C4-2B (cell line): ENCODE data around the gene KRTAP10-12.

Experiments used
- ZFX ChIP-seq: fragments of 450-650 bp; IDR thresholded peaks from 2 replicates; pipeline ENCODE4 v1.6.1; 2017
- TF ChIP-seq, protein P1 (sequence below): fragments of 450-650 bp; conservative IDR thresholded peaks from 2 replicates; pipeline ENCODE4 v1.5.1; 2017; ENCODE audit warnings: mild to moderate bottlenecking

DNA sequence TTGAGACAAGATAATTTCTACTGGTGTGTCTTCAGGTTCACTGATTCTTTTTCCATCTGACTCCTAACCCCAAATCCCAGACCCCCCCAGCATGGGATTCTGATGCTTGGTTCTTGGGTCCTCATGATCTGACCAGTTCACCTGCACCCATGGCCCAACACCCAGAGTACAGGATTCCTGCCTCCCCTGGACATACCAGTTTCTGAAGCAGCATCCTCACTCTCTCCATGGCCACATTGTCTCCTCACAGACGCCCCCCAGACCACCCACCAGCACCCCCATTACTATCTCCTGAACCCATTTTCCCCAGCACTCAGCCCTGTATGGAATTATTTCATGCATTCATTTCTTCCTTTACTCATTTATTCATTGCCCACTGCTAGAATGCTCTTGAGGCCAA is 40.1 kb upstream of the KRTAP10-12 start:
- TF ChIP-seq, protein P1, sequence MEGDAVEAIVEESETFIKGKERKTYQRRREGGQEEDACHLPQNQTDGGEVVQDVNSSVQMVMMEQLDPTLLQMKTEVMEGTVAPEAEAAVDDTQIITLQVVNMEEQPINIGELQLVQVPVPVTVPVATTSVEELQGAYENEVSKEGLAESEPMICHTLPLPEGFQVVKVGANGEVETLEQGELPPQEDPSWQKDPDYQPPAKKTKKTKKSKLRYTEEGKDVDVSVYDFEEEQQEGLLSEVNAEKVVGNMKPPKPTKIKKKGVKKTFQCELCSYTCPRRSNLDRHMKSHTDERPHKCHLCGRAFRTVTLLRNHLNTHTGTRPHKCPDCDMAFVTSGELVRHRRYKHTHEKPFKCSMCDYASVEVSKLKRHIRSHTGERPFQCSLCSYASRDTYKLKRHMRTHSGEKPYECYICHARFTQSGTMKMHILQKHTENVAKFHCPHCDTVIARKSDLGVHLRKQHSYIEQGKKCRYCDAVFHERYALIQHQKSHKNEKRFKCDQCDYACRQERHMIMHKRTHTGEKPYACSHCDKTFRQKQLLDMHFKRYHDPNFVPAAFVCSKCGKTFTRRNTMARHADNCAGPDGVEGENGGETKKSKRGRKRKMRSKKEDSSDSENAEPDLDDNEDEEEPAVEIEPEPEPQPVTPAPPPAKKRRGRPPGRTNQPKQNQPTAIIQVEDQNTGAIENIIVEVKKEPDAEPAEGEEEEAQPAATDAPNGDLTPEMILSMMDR, result no peak
- no peak for TF ChIP-seq ZFX
